B cell (primary cell): ENCODE data around the gene COTL1. TPM values are rescaled to one million over a fixed set of nuclear protein-coding genes. Genes with fewer than 3 reads are reported as not detected.
A peak's percentile ranks its signal among the peaks of the same experiment; 100 is the strongest.

Source experiments
- ATAC-seq: fragments of 200-7000 bp; cut with Tn5 transposase; one replicate; pipeline ENCODE4 v1.10.0; 2021; ENCODE audit warnings: low read depth, mild to moderate bottlenecking, moderate number of reproducible peaks, moderate library complexity
- CTCF ChIA-PET: fragments of 350-600 bp; sonication (Branson Sonifier 250); formaldehyde crosslinking; loops from one replicate; lab custom pipeline; 2021; ENCODE audit warnings: antibody characterized with exemption, inconsistent platforms; lab: Charles Lee
- POLR2A ChIA-PET: fragments of 350-600 bp; sonication (Branson Sonifier 250); formaldehyde crosslinking; loops from one replicate; lab custom pipeline; 2021; ENCODE audit warnings: antibody characterized with exemption; lab: Charles Lee
- DNase-seq: peaks from one replicate; pipeline ENCODE4 v3.0.0; 2013
- H2AFZ ChIP-seq: 2 replicates; pipeline ENCODE4 v1.6.1; 2012; ENCODE audit warnings: mild to moderate bottlenecking, low read depth, low read length; ENCODE audit not compliant: insufficient read depth, poor library complexity, severe bottlenecking
- H3K27ac ChIP-seq, 2 donors: 1 replicate in 1 of 2; 2 replicates in 1 of 2; pipeline ENCODE4 v1.5.1; 2012 to 2013; ENCODE audit warnings: low read length in 2 of 2, mild to moderate bottlenecking in 2 of 2, moderate library complexity in 1 of 2
- H3K27me3 ChIP-seq, 4 experiments: fragments of 200-600 bp in 1 of 4; sonication (generic) in 1 of 4; replicated peaks in 1 of 4; 1 replicate in 2 of 4; 2 replicates in 2 of 4; pipeline versions ENCODE4 v1.6.1 to v1.7.0; 2013 to 2016; ENCODE audit warnings: low read length in 3 of 4, mild to moderate bottlenecking in 2 of 4, mixed read lengths in 1 of 4, moderate library complexity in 1 of 4; ENCODE audit not compliant: insufficient read depth in 4 of 4, control insufficient read depth in 3 of 4; ENCODE audit errors: control extremely low read depth in 1 of 4
- H3K36me3 ChIP-seq, 2 experiments: replicated peaks in 1 of 2; 1 replicate in 1 of 2; 2 replicates in 1 of 2; pipeline versions ENCODE4 v1.6.1 to v1.7.1; 2013; ENCODE audit warnings: low read length in 1 of 2; ENCODE audit not compliant: insufficient read depth in 2 of 2, control insufficient read depth in 1 of 2; ENCODE audit errors: control extremely low read depth in 1 of 2, extremely low read depth in 1 of 2
- H3K4me1 ChIP-seq, 2 donors: fragments of 200-600 bp in 1 of 2; sonication (generic) in 1 of 2; 1 replicate in 1 of 2; 2 replicates in 1 of 2; pipeline versions ENCODE4 v1.5.1 to v1.6.1; 2013 to 2017; ENCODE audit warnings: low read length in 2 of 2; ENCODE audit not compliant: control insufficient read depth in 2 of 2, insufficient read depth in 2 of 2
- H3K4me2 ChIP-seq: replicated peaks from 2 replicates; pipeline ENCODE3; 2012; ENCODE audit warnings: mild to moderate bottlenecking, low read depth, low read length; ENCODE audit not compliant: poor library complexity, severe bottlenecking
- H3K4me3 ChIP-seq, 5 experiments: fragments of 200-600 bp in 1 of 5; sonication (generic) in 1 of 5; 1 replicate in 3 of 5; 2 replicates in 2 of 5; pipeline versions ENCODE4 v1.5.1 to v1.7.0; 2011 to 2016; ENCODE audit warnings: low read length in 4 of 5, mild to moderate bottlenecking in 4 of 5, low read depth in 2 of 5, control low read depth in 1 of 5, moderate library complexity in 1 of 5; ENCODE audit not compliant: insufficient read depth in 1 of 5; ENCODE audit errors: control extremely low read depth in 1 of 5, extremely low read depth in 1 of 5
- H3K79me2 ChIP-seq: fragments of 200-600 bp; sonication (generic); one replicate; pipeline ENCODE4 v1.6.0; 2016; ENCODE audit warnings: low read length; ENCODE audit not compliant: control insufficient read depth, insufficient read depth
- H3K9ac ChIP-seq: fragments of 200-600 bp; sonication (generic); 2 replicates; pipeline ENCODE4 v1.6.1; 2017; ENCODE audit warnings: mild to moderate bottlenecking, low read length, moderate library complexity
- H3K9me3 ChIP-seq, 3 donors: one replicate each; pipeline versions ENCODE4 v1.6.1 to v1.7.1; 2013; ENCODE audit warnings: low read length in 2 of 3; ENCODE audit not compliant: control insufficient read depth in 2 of 3, insufficient read depth in 1 of 3; ENCODE audit errors: control extremely low read depth in 1 of 3
- H4K20me1 ChIP-seq: 2 replicates; pipeline ENCODE4 v1.6.0; 2012; ENCODE audit warnings: mild to moderate bottlenecking, low read length; ENCODE audit not compliant: insufficient read depth, control insufficient read depth, poor library complexity, severe bottlenecking
- H3K27ac Mint-ChIP-seq: one replicate; pipeline ENCODE4 v1.8.0; 2021; ENCODE audit warnings: mixed read lengths
- H3K27me3 Mint-ChIP-seq: one replicate; pipeline ENCODE4 v1.8.0; 2021; ENCODE audit warnings: mixed read lengths
- H3K4me1 Mint-ChIP-seq: one replicate; pipeline ENCODE4 v1.8.0; 2021; ENCODE audit warnings: mixed read lengths
- H3K4me3 Mint-ChIP-seq: one replicate; pipeline ENCODE4 v1.8.0; 2021; ENCODE audit warnings: mixed read lengths
- H3K9me3 Mint-ChIP-seq: one replicate; pipeline ENCODE4 v1.8.0; 2022; ENCODE audit warnings: mixed read lengths; ENCODE audit not compliant: insufficient read depth
- CTCF ChIP-seq: fragments of 200-600 bp; IDR thresholded peaks from one replicate; pipeline ENCODE4 v1.8.0; 2022; ENCODE audit warnings: antibody characterized with exemption, mild to moderate bottlenecking
- EZH2 ChIP-seq: IDR thresholded peaks from 2 replicates; pipeline ENCODE4 v1.6.1; 2012; ENCODE audit warnings: borderline replicate concordance, low read depth, mild to moderate bottlenecking, moderate library complexity, low read length; ENCODE audit not compliant: insufficient read depth, poor library complexity, severe bottlenecking
- WGBS: methylation state at CpG from one replicate; pipeline ENCODE4 v1.1.5; 2013; ENCODE audit warnings: missing lambda C conversion rate; ENCODE audit not compliant: insufficient coverage; 5-methylcytosine and 5-hydroxymethylcytosine counted together
- intact Hi-C: fragments of 100-400 bp; cut with micrococcal nuclease; formaldehyde crosslinking; loops from one replicate; pipeline ENCODE4 v1.10.0; 2022
- polyA plus RNA-seq: library from polyadenylated mRNA; depleted of rRNA; stranded (reverse); fragments of >200 nt; gene quantifications from 2 replicates; pipeline ENCODE4 v1.2.3, GENCODE V29; 2012
- total RNA-seq, 2 donors: library from RNA; stranded (reverse); fragments of 120-200 nt in 1 of 2; gene quantifications; 1 replicate in 1 of 2; 2 replicates in 1 of 2; pipeline versions ENCODE4 v1.2.3 to v1.2.4, GENCODE V29; 2013 to 2022

The COTL1 gene
- total and polyA plus RNA-seq, 2 donors (not counting 1 experiment from before 2014, with no cell fraction given): 158 to 264 TPM

DNA sequence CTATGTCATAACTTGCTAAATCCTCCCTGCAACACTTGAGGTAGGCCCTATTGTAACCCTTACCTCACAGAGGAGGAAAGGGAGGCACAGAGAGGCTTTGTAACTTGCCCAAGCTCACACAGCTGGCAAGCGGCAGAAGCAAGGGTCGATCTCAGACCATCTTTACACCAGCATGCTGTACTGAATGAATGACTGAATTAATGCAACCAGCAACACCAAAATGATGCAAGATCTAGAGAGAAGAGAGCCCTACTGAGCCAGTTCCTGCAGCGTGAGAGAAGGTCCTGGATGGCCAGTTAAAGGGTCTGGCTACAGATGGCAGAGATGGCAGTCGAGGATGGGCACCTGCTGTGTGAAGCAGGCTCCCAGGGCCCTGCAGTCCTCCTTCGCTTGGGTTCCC lies 22.3 kb upstream of the COTL1 start:
- peak overlapping the region; percentile 36 for H3K4me3 Mint-ChIP-seq
- peak overlapping the region; percentile 74 to 75 for H3K27ac ChIP-seq
- no peak overlapping the region for H3K9ac ChIP-seq
- peak overlapping the region; percentile 96 for H3K27ac Mint-ChIP-seq
- ChIA-PET POLR2A (no interaction called here), CTCF (no interaction called here)
- no peaks in the 10 kb centered on the region for H3K27me3 Mint-ChIP-seq
- peaks cover 72% of the 10 kb centered on the region for H3K4me1 Mint-ChIP-seq
- H3K9me3 ChIP-seq: peaks cover 0 to 3% (median 0%) of the 10 kb centered on the region in 3 donors
- no peaks in the 10 kb centered on the region for H3K36me3 ChIP-seq
- DNase-seq (no peak), ATAC-seq (no peak)
- peak overlapping the region; percentile 77 for H3K4me2 ChIP-seq
- peaks cover 21% of the 10 kb centered on the region for H3K79me2 ChIP-seq
- peaks cover 54 to 75% of the 10 kb centered on the region in 2 donors for H3K4me1 ChIP-seq
- H3K4me3 ChIP-seq: no peak overlapping the region
- intact Hi-C loops: loop anchor here (5.0 kb wide), 1 partner anchor 62 kb away; no protein-coding TSS in a partner anchor
- no peak for TF ChIP-seq CTCF
- no peak for TF ChIP-seq EZH2
- H3K27me3 ChIP-seq: no peaks in the 10 kb centered on the region
- no peaks in the 10 kb centered on the region for H3K9me3 Mint-ChIP-seq
- 95% methylated on average over 5 of the region's 5 CpGs for WGBS
- H2AFZ ChIP-seq: no peak overlapping the region
- no peaks in the 10 kb centered on the region for H4K20me1 ChIP-seq

DNA sequence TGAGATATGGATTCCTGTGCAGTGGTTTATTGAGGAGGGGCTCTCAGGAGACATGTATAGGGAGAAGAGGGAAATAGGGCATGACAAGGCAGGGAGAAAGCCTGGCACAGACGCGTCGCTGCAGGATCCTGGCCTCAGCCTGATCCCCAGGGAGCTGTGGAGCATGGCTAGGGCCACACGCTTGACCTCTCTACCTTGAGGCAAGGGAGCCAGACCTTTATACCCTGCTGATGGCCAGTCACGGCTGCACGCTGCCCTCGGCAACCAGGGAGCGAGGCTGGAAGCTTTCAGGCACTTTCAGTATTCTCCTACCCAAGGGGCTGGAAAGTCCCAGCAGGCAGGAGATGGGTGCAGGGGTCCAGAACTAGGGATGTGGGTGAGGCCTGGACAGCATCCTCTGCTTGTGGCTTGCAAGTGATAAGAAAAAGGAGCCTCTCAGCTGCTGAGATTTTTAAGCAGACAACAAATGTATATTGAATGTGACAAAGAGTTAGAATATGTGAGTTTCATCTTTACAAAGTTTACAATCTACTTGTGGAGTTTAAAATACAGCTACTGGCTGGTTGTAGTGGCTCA lies 20.4 kb upstream of the COTL1 start:
- Mint-ChIP-seq H3K9me3 (no peaks in the 10 kb centered on the region), H3K27me3 (no peaks in the 10 kb centered on the region), H3K4me3 (no peak overlapping the region), H3K27ac (no peak overlapping the region), H3K4me1 (peaks cover 55% of the 10 kb centered on the region)
- Histone ChIP-seq H3K4me1 (peaks cover 41 to 57% of the 10 kb centered on the region in 2 donors), H3K79me2 (peaks cover 17% of the 10 kb centered on the region), H3K27ac (no peak overlapping the region), H2AFZ (no peak overlapping the region), H3K4me3 (no peak overlapping the region), H4K20me1 (no peaks in the 10 kb centered on the region), H3K4me2 (no peak overlapping the region), H3K27me3 (no peaks in the 10 kb centered on the region), H3K9me3 (peaks cover 0 to 3% (median 0%) of the 10 kb centered on the region in 3 donors), H3K9ac (no peak overlapping the region), H3K36me3 (no peaks in the 10 kb centered on the region)
- DNase-seq: no peak
- POLR2A ChIA-PET: interaction anchor here (0.8 to 1.7 kb wide), 2 partner anchors 10 to 62 kb away, joined by 3 to 4 read pairs; partner anchors contain the start of gene KLHL36
- intact Hi-C loops: no loop called here
- no peak for ATAC-seq
- no peak for TF ChIP-seq EZH2
- no peak for TF ChIP-seq CTCF
- CTCF ChIA-PET: interaction anchor here (0.7 to 3.8 kb wide), 4 partner anchors 16 to 132 kb away, joined by 3 to 34 read pairs (median 6); no protein-coding TSS in a partner anchor
- 100% methylated on average over 7 of the region's 8 CpGs for WGBS
